NCI-H524 (cell line): ENCODE results near the gene PLD6.
"Not testable (repeated sequence)": the region's sequence is repeated elsewhere in the genome, so short reads cannot be mapped to it uniquely, and the experiment has no call there.

Experiments
- DNase-seq, 2 experiments: peaks; one replicate each; lab custom pipeline; 2025; lab: John Stamatoyannopoulos, UW

The PLD6 gene

DNA sequence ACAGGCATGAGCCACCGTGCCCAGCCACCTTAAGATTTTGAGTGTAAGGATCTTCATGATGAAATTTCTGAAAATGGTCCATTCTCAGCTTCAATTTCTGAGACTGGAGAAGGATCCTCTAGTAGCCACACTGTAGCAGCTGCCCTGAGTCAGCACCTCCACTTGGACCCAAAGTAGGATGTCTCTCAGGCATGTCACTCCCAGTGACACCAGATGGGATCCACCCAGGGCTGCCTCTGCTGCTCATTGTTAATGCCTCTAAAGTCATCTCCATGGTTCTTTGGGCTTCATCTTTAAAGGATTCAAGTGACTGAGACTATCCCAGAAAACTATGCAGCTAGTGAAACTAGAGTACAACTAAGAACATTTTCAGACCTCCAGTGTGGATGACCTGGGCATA is 7.9 kb downstream of the PLD6 start:
- DNase-seq = peak in 1 of 2 experiments; percentile 14

DNA sequence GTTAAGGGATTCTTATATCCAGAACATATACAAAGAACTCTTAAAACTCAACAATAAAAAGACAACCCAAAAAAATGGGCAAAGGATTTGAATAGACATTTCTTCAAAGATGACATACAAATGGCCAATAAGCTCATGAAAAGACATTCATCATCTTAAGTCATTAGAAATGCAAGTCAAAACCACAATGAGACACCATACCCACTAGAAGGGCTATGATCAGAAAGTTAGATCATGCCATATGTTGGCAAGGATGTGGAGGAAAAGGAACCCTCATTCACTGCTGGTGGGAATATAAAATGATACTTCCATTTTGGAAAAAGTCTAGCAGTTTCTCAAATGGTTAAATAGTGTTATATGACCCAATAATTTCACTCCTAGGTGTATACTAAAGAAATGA is 9.4 kb downstream of the PLD6 start:
- no peak for DNase-seq

DNA sequence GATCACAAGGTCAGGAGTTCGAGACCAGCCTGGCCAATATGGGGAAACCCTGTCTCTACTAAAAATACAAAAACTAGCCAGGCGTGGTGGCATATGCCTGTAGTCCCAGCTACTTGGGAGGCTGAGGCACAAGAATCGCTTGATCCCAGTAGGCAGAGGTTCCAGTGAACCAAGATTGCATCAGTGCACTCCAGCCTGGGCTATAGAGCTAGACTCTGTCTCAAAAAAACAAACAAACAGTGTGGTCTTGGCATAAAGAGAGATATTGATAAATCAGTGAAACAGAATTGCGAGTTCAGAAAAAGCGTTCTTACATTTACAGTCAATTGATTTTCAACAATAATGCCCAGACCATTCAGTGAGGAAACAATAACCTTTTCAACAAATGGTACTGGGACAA is 10.7 kb downstream of the PLD6 start:
- not testable (repeated sequence) for DNase-seq

DNA sequence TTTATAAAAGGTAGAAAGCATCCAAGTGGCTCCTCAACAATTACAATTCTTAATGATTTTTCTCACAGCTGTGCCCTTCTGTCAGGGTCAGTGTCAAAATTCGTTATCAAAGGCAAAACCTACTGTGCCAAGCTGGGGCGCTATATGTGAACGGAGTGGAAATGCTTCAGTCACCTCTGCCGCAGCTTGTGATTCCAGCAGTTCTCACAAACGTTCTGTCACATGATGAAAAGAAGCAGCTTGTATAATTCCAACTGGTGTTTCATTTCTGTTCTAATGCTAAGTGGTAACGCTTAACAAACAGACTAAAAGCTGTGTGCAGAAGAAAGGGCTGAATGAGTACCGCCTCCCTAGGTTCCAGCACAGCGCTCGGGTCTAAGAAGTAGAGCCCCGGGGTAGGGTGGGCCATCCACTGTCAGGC is 14.2 kb downstream of the PLD6 start:
- peak in 1 of 2 experiments; percentile 21 for DNase-seq

DNA sequence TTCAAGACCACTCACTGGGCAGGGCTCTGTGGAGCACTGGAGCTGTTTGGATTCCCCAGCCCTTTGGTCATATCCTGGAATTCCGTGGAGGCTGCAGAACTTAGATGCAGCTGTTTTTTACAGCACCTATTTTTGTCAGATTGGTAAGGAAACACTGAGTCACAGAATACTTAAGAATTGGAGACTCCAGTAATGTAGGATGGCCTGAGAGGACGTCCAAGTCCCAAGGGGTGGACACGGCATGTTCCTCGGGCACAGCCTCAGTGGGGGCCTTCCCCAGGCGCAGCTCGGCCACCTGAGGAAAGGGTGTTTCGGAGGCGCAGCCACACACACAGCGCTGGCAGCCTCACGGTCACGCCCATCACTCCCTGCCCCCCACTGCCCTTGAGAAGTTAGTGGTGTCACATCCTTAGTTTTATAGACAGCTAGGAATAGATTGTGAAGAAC is 14.8 kb downstream of the PLD6 start:
- DNase-seq = no peak

DNA sequence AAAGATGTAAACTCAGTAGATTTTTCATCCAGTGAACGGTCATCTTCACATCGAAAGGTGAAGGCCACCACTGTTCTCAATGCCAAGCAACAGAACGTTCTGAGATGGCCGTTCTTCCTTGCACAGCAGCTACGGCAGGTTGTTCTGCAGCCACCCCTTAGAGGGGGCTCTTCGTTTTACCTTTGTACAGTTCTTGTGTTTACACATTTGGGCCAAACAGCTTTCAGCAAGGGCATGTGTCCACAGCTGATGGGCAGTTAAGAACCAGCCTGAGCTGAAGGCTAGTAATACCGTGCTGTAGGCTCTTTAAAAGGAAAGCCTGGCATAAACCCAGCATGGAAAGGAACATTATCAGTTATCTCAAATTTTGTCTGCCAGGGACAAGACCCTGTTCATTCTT is 15.9 kb downstream of the PLD6 start:
- DNase-seq = no peak

DNA sequence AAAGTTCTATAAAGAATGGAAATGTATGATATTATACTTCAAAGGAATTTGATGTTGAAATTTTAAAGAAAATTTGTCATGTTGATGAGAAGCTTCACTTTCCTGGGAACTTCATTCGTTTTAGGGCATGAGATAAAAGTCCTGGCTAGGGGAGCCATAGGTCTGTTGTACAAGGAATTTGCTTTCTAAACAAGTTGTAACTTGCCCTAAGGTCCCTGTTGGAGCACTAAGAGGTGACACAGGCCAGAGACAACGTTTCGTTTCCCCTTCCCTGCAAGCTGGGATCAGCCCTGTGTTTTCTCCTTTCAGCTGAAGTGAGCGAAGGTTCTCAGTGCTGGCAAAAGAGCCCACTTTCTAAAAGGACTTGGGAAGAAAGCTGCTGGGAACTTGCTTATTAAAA is 16.6 kb downstream of the PLD6 start:
- no peak for DNase-seq

DNA sequence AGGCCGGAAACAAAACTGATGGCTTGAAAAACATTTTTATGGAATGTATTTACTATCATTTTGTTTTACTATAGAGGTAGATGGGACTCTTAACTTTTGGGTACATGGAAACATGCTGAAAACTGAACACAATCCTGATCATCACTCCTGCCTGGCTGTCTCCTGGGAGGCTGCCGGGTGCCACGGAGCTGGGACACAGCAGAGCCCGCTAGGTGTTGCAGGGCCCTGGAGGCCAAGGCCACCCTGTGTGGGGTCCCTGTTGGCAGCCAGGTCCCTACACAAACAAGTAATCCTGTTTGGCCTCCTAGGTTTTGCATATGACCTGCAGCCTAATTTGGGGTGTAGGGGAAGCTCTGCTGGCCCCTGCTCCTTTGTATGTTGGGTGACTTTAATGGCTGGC is 17.5 kb downstream of the PLD6 start:
- DNase-seq = no peak

DNA sequence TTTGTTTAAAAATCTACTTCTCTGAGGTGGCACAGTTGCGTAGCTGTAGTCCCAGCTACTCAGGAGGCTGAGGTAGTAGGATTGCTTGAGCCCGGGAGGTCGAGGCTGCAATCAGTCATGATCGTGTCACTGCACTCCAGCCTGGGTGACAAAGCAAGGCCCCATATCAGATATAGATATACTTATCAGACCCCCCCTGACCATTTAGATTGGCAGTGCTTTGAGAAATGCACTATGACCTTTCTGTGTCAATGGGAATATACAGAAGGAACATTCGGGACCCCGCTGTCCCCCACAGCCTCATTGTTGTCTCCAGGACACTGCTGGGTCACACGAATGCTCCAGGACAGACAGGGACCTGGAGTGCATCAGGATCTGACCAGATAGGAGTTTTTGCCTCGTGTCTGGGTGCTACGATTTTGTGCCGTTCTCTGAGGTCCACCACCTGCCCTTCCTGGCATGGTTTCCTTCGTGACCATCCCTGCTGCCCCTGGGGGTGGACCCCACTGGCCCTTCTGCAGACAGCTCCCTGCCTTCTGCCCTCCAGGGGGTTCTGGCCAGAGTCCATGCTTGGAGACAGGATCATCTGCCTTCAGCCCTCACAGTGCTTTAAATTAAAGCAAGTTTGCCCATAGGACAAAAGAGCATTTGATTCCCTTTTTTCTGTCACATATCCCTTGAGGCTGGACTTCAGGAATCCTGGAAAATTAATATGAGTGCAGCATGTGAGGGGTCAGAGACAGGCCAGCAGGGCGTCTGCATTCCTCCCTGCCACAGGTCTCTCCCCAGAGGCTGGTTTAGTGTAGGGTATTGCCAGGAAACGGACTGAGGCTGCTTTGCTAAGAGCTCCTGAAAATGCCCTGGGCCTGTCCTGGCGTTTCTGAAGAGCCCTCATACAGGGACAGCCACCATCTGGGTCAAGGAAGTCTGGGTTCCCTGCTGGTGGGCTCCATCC is 19.3 kb downstream of the PLD6 start:
- DNase-seq = no peak

DNA sequence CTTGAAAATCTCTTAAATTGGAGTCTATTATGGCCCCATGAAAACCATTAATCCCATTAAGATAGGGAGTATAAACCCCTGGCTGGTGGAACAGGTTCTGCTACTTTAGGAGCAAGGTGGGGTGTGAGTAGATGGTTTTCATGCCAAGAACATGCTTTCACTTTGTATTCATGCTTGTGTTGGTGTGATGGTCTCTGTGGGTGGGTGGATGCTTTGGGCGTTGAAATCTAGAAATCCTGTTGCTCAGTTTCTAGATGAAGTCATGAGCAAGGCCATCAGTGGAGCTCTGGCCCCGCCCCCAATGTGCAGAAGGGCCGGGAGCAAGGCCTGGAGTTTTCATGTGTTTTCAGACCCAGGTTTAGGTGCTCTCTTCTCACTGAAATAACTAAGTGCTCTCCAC is 20.1 kb downstream of the PLD6 start:
- DNase-seq = no peak

DNA sequence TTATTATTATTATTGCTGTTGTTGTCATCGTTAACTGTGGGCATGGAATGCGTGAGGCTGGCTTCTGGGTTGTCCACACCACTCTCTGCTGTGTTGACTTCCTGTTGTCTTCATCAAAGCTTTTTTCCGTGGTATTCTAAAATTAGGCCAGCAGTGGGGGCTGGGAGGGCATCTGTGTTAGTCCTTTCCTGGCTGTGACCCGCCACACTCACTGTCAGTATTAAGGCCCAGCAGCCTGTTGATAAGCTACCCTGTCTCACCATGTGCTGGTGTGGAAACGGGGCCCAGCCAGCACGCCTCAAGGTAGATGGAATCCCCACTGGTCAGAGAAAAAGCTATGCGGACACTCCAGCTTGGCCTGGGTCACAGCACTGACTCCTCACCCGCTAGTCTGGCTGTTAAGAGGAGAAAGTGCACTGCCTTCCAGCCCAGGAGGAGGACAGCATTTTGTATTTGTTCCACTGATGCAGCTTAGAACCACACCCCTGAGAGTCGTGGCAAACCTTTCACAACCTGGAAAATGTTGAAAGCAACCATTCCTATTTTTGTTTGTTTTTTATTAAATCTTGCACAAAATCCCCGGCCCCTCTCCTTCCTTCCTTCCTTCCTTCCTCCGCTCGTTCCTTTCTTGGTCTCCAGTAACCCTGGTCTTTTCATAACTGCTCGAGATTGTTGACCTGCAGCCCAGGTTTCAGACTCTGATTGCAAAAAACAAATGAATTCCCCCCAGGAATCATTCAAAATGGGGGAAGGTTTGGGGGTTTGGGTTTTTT is 21.0 kb downstream of the PLD6 start:
- not testable (repeated sequence) for DNase-seq

DNA sequence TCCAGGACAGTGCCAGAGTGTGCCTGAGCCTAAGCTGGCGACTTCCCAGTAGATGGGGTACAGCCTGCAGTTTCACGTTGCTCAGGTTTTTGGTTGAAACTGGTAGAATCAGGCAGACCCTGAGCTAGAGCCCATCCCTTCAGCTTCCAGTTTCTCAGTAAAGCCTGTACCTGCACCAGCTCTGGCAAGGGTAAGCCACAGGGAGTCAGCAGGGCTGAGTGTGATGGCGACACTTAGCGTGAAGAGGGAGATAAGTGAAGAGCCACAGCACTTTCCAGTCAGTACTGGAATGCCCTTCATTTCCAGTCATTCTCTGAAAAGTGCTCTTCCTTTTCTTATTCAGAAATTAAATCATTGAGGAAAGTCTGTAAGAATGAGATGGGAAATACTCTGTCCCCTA is 22.4 kb downstream of the PLD6 start:
- no peak for DNase-seq

DNA sequence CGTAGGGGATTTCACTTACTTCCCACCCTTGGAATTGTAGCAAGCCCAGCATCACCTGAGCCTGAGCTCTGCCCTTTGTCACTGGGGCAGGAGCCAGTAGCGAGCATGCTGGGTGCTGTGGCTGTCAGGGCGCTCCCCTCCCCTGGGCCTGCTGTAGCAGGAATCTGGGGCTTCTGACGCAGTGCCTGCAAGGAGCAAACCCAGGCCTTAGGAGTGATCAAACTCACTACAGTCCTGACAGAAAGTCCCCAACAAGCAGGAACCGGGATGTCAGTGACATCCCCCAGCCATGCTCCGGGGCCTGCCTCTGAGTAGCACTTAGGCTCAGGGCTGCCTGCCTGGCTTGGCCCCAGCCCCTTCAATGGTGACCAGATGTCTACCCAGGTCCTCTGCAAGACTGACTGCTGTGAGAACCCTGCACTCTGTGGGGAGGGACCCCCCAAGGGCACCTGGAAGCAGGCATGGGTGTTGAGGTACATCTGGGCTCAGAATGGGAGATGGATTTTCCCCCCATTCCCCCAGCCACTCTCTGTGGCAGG is 23.5 kb downstream of the PLD6 start:
- no peak for DNase-seq

DNA sequence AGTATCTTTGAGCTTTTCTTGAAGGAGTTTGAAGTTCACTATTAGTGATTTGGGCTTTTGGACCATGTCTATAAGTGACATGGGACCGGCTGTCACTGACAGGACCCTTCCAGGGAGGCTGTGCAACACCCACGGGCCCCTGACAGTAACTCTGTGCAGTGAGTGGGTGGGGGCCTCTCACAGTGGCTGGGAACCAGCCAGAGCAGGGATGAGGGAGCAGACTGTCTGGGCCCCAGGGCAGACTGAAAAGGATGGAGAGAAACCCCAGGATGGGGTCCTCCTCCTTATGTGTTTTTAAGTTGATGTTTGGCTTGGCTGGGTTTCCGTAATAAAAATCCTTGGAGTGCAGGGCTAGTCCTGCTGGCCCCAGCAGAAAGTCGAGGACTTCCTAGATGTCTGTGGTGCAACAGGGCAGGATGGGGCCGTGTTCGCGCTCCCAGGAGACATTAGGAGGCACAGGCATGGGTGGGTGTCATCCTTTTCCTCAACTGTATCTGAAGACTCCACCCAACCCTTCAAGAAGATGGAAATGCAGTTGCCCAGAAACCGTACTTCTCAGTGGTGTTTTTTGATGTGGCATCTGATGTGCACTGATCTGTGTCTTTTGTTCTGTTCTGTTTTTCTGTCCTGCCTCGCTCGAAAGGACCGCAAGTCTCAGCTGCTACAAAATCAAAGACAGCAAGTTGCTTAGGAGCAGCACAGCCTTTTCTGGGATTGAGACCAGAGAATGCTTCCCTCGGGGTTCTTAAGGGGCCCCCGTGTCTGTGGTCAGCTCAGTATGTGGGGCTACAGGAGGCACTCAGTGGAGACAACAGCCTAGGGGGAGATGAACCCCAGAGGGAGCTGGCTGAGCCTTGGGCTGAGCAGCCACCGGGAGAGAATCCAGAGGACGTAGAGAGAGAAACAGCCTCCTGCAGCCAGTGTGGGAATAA is 24.2 kb downstream of the PLD6 start:
- DNase-seq = no peak

DNA sequence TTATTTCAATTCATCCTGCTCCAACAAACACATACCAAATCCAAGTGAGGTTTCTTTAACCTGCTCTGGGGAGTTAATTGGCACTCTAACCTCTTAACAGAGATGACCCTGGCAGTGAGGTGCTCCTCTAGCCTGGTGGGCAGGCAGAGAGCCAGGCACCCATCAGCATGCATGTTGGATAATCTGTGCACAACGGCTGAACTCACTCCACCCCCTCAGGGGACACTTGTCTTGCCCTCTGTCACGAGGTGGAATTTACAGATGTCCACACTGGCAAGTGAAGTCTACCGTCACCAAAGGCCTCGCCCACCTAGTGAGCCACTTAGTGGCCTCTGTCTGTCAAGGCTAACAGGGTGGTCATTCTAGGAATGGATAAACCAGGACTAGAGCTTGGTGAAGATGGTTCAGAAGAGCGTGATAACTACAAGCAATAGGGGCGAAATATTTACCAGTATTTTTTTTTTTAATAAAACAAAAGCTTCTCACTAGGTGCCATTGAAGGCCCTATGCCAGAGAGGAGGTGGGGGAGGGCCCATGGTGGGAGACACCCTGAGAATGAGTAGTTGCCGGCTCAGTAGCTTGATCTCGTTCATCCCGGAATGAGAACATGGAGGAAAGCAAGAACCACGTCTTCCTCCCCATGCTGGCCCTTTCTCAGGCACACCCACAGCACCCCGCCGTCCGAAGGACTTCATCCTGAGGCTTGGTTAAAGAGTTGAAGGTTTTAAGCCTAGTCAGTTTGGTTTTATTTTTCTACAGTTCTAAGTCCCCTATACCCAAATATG is 25.2 kb downstream of the PLD6 start:
- no peak for DNase-seq

DNA sequence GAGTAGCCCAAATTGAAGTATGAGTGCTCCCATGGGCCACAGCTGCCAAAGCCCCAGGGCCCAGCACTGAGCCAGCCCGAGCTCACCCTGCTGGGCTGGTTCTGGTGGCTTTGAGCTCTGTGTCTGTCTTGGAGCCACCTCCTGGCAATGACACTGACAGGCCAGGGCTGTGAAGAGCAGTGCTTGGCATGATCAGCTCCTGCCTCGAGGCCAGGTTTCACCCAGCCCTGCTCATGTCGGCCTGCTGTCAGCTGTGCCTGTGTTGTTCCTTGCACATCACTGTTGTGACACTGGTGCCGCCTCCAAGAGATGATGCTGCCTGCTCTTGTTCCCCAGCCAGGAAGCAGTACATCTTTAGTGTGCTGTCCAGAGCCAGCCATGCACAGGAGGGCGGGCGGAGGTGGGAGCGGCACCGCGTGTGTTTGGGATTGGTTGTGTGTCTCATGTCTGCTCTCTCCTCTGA is 26.0 kb downstream of the PLD6 start:
- no peak for DNase-seq

DNA sequence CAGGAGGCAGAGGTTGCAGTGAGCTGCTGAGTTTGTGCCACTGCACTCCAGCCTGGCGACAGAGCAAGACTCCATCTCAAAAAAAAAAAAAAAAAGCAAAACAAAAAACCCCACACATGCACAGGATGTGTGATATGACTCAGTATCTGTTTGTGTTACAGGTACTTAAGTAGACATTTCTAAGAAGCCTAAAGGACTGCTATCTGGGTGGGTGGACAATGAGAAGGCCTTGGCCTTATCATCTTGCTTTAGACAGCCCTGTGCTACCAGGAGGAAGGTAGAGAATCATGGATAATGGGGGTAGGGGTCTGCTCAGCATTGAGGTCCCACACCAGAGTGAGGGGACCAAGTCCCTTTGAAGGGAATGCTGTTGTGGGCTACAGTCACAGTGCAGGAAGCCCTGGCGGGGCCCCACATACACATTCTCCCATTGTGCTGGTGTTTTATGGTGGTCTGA is 26.7 kb downstream of the PLD6 start:
- no peak for DNase-seq

DNA sequence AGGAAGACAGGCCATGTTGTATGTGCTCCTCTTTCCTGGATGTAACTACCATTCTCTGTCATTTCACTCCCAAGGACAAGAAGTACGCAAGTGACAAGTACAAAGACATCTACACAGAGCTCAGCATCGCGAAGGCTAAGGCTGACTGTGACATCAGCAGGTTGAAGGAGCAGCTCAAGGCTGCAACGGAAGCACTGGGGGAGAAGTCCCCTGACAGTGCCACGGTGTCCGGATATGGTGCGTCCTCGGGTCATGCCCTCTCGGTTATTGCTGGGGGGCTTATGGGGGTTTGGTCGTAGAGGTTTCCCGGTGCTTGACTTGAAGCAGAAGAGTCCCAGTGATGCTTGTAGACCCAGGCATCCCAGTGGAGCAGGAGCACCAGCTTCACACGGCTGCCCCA is 29.0 kb downstream of the PLD6 start:
- DNase-seq = no peak

DNA sequence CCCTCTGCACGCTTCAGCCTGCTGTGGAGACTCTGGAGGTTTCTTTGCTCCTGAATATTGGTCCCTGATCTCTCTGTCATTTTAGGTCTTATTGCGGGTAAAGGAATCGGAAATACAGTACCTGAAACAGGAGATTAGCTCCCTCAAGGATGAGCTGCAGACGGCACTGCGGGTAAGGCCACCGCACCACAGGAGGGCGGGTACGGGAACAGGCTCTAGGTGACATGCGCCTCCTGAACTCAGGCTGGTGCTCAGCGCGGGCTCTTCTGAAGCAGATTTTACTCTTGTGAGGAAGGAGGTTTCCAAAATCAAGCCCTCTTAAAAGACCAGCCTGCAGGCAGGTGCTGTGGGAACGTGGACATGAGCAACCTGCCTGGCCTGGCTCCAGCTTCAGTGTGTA is 29.8 kb downstream of the PLD6 start:
- no peak for DNase-seq

DNA sequence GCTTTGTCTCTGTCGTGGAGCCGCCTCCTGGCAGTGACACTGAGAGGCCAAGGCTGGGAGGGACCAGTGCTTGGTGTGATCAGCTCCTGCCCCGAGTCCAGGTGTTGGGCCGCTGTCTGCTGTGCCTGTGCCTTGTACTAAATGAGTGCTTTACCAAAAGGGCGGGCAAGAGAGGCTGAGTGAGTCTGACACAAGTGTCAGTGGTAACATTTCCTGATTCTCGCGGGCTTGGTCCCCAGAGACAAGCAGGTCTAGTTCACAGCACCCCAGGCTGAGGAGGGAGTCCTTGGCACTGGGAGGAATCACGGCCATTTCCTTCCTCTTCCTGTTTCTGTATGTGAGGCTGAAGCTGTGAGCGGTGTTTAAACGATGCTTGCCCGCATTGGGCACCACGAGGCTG is 30.2 kb downstream of the PLD6 start:
- no peak for DNase-seq

DNA sequence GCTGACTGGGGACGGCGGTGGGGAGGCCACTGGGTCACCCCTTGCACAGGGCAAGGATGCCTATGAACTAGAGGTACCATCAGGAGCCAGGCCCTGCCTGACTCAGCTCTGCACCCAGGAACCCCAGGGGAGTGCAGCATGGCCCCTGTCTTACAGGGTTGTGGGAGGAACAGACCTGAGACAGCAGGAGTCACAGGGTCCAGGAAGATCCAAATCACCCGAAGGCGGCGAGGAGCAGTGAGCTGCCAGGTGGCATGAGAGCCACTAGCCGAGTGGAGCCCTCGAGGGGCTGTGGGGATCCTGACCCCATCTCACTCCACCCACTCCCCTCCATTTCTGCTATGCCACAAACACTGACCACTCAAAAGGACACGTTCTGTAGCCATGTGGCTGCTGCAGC is 30.8 kb downstream of the PLD6 start:
- DNase-seq = no peak
